Mesendoderm (in vitro differentiated cells): ENCODE measurements around the gene HLA-DOA.
A peak's percentile ranks its signal among the peaks of the same experiment; 100 is the strongest.

ENCODE experiments used
- DNase-seq: peaks from one replicate; pipeline ENCODE4 v3.0.0; 2013
- H2AK5ac ChIP-seq: 2 replicates; pipeline ENCODE4 v1.6.1; 2013; ENCODE audit warnings: low read length, inconsistent platforms
- H2BK120ac ChIP-seq: 2 replicates; pipeline ENCODE4 v1.6.1; 2013; ENCODE audit warnings: low read depth, mild to moderate bottlenecking, low read length, moderate library complexity, mixed read lengths
- H2BK15ac ChIP-seq: replicated peaks from 2 replicates; pipeline ENCODE4 v1.6.1; 2013; ENCODE audit warnings: low read depth, mild to moderate bottlenecking, moderate library complexity
- H2BK5ac ChIP-seq: 2 replicates; pipeline ENCODE4 v1.6.1; 2013; ENCODE audit warnings: low read length, inconsistent platforms
- H3K18ac ChIP-seq: 2 replicates; pipeline ENCODE4 v1.6.1; 2013; ENCODE audit warnings: mild to moderate bottlenecking, low read length, mixed read lengths
- H3K23ac ChIP-seq: one replicate; pipeline ENCODE4 v1.6.1; 2013; ENCODE audit warnings: low read length
- H3K27ac ChIP-seq: 2 replicates; pipeline ENCODE4 v1.5.1; 2013; ENCODE audit warnings: low read depth, mild to moderate bottlenecking, inconsistent platforms, low read length, moderate library complexity
- H3K27me3 ChIP-seq: 2 replicates; pipeline ENCODE4 v1.6.1; 2013; ENCODE audit warnings: low read length, control low read depth, mild to moderate bottlenecking, inconsistent platforms; ENCODE audit not compliant: insufficient read depth, poor library complexity
- H3K36me3 ChIP-seq: 2 replicates; pipeline ENCODE4 v1.6.1; 2013; ENCODE audit warnings: low read length, inconsistent platforms; ENCODE audit not compliant: control insufficient read depth, insufficient read depth
- H3K4ac ChIP-seq: one replicate; pipeline ENCODE4 v1.6.1; 2013; ENCODE audit warnings: low read depth, mild to moderate bottlenecking, low read length, moderate library complexity
- H3K4me1 ChIP-seq: 2 replicates; pipeline ENCODE4 v1.6.1; 2013; ENCODE audit warnings: low read depth, low read length, inconsistent platforms; ENCODE audit not compliant: control insufficient read depth
- H3K4me2 ChIP-seq: 2 replicates; pipeline ENCODE4 v1.6.1; 2013; ENCODE audit warnings: low read length
- H3K4me3 ChIP-seq: 2 replicates; pipeline ENCODE4 v1.5.1; 2013; ENCODE audit warnings: mild to moderate bottlenecking, low read length
- H3K56ac ChIP-seq: one replicate; pipeline ENCODE4 v1.6.1; 2013; ENCODE audit warnings: low read length
- H3K79me1 ChIP-seq: 2 replicates; pipeline ENCODE4 v1.6.1; 2013; ENCODE audit warnings: low read length, inconsistent platforms
- H3K79me2 ChIP-seq: 2 replicates; pipeline ENCODE4 v1.6.1; 2013; ENCODE audit warnings: mild to moderate bottlenecking, low read length; ENCODE audit not compliant: control insufficient read depth, insufficient read depth
- H3K9ac ChIP-seq: 2 replicates; pipeline ENCODE4 v1.6.1; 2013; ENCODE audit warnings: low read length, inconsistent platforms
- H4K5ac ChIP-seq: one replicate; pipeline ENCODE4 v1.6.1; 2013; ENCODE audit warnings: low read length
- H4K8ac ChIP-seq: one replicate; pipeline ENCODE4 v1.6.1; 2013; ENCODE audit warnings: low read depth, mild to moderate bottlenecking, control low read depth, low read length, moderate library complexity
- WGBS: extraction: QIAGEN DNeasy Blood & Tissue Kit; methylation state at CpG from one replicate; pipeline ENCODE4 v1.1.7; 2013; ENCODE audit warnings: low lambda C conversion rate, missing lambda C conversion rate; ENCODE audit not compliant: insufficient coverage; ENCODE audit errors: extremely low coverage; 5-methylcytosine and 5-hydroxymethylcytosine counted together

Gene HLA-DOA

DNA sequence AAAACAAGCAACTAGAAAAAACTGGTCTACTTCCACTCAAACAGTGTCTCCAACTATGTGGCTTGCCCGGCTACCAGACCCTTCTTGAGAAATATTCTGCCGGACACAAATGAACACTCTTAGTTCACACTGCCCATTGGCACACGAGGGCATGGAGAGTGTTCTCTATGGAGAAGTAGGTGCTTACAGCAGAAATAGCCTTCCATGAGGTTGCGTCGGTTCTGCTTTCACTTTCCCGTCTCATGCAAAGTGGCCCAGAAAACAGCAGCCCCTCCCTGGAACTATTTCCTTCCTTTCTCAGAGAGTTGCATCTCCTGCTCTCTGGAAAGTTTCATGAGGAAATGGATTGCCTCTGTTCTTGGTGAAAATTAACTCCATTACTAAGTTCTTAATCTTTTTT is 9.5 kb upstream of the HLA-DOA start:
- no peak overlapping the region for H2AK5ac ChIP-seq
- no peak overlapping the region for H3K56ac ChIP-seq
- no peak overlapping the region for H3K4ac ChIP-seq
- no peaks in the 10 kb centered on the region for H3K79me2 ChIP-seq
- no peak overlapping the region for H4K5ac ChIP-seq
- H4K8ac ChIP-seq = no peak overlapping the region
- H3K9ac ChIP-seq = no peak overlapping the region
- H3K27ac ChIP-seq = no peak overlapping the region
- no peak overlapping the region for H2BK120ac ChIP-seq
- peaks cover 2% of the 10 kb centered on the region for H3K4me1 ChIP-seq
- no peak for DNase-seq
- no peak overlapping the region for H2BK5ac ChIP-seq
- no peaks in the 10 kb centered on the region for H3K27me3 ChIP-seq
- H3K79me1 ChIP-seq = no peaks in the 10 kb centered on the region
- no peak overlapping the region for H3K4me2 ChIP-seq
- H3K36me3 ChIP-seq = no peaks in the 10 kb centered on the region
- no peak overlapping the region for H3K18ac ChIP-seq
- no peak overlapping the region for H2BK15ac ChIP-seq
- no peak overlapping the region for H3K23ac ChIP-seq
- no peak overlapping the region for H3K4me3 ChIP-seq
- no CpG with 5 or more reads among the region's 6 CpGs for WGBS

- Histone ChIP-seq H3K4me3 (no peak overlapping the region), H3K27ac (no peak overlapping the region), H3K9ac (no peak overlapping the region), H3K4me1 (peaks cover 2% of the 10 kb centered on the region), H4K5ac (no peak overlapping the region), H3K23ac (no peak overlapping the region), H3K36me3 (no peaks in the 10 kb centered on the region), H2BK5ac (no peak overlapping the region), H3K79me1 (no peaks in the 10 kb centered on the region), H3K18ac (no peak overlapping the region), H3K4ac (no peak overlapping the region), H2AK5ac (no peak overlapping the region), H3K4me2 (no peak overlapping the region), H4K8ac (no peak overlapping the region), H3K27me3 (no peaks in the 10 kb centered on the region), H3K56ac (no peak overlapping the region), H2BK15ac (no peak overlapping the region), H3K79me2 (no peaks in the 10 kb centered on the region), H2BK120ac (no peak overlapping the region)
- no peak for DNase-seq
Measured at GRCh38 chr6:33018418-33018817, 9.0 kb upstream of the HLA-DOA start.

GRCh38 chr6:33017694-33018353 is 8.4 kb upstream of the HLA-DOA start:
- H3K36me3 ChIP-seq = no peaks in the 10 kb centered on the region
- no peak overlapping the region for H3K23ac ChIP-seq
- no peak overlapping the region for H3K4me2 ChIP-seq
- H3K27ac ChIP-seq = no peak overlapping the region
- peak; percentile 70 for DNase-seq
- H4K5ac ChIP-seq = no peak overlapping the region
- no peak overlapping the region for H4K8ac ChIP-seq
- no peak overlapping the region for H2BK120ac ChIP-seq
- no CpG with 5 or more reads among the region's 3 CpGs for WGBS
- no peak overlapping the region for H3K4me3 ChIP-seq
- no peak overlapping the region for H3K18ac ChIP-seq
- H3K79me1 ChIP-seq = no peaks in the 10 kb centered on the region
- no peak overlapping the region for H2BK15ac ChIP-seq
- H3K4ac ChIP-seq = no peak overlapping the region
- H3K4me1 ChIP-seq = peaks cover 2% of the 10 kb centered on the region
- H2BK5ac ChIP-seq = no peak overlapping the region
- H3K56ac ChIP-seq = no peak overlapping the region
- no peaks in the 10 kb centered on the region for H3K27me3 ChIP-seq
- no peak overlapping the region for H2AK5ac ChIP-seq
- H3K79me2 ChIP-seq = no peaks in the 10 kb centered on the region
- H3K9ac ChIP-seq = no peak overlapping the region

DNA sequence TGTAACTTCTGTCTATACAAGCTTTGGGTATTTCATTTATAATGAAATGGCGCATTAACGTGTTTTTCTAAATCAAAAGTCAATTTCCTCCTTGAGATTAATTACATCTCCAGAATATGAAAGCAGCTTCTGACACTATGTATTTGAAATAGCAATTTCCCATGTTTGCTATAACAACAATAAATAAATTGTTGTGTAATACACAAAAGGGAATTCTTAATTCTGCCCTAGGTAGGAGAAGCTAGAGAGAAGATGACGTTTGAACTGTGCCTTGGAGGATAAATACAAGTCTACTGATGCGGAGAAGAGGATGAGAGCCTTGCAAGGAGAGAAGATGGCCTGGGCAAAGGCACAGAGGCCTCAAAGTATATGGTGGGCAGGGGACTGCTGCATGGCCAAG is 7.6 kb upstream of the HLA-DOA start:
- Histone ChIP-seq H2BK15ac (no peak overlapping the region), H3K27me3 (no peaks in the 10 kb centered on the region), H3K4me3 (no peak overlapping the region), H3K4ac (no peak overlapping the region), H3K4me1 (peaks cover 2% of the 10 kb centered on the region), H3K4me2 (no peak overlapping the region), H4K8ac (no peak overlapping the region), H2AK5ac (no peak overlapping the region), H3K79me2 (no peaks in the 10 kb centered on the region), H4K5ac (no peak overlapping the region), H3K27ac (no peak overlapping the region), H3K36me3 (no peaks in the 10 kb centered on the region), H3K18ac (no peak overlapping the region), H3K23ac (no peak overlapping the region), H2BK5ac (no peak overlapping the region), H3K56ac (no peak overlapping the region), H3K9ac (no peak overlapping the region), H2BK120ac (no peak overlapping the region), H3K79me1 (no peaks in the 10 kb centered on the region)
- DNase-seq = no peak
- no CpG with 5 or more reads among the region's 4 CpGs for WGBS

DNA sequence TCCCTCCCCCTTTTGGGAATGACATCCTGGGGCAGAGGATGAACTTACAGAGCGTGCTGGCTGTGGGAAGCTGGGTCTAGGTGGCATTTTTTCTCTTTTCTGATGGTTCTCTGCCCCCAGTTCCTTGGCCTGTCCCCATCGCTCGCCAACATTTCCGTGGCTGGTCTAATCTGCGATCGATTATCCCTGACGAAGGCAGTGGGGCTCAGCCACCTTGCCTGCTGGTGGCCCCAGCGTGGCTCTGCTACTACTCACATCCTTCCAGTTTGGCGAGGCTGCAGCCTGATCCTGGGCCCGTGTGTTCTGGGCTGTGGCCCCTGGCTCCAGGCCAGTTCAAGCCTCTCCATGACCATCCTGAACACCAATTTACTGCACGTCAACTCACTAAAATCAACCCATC is 6.4 kb upstream of the HLA-DOA start:
- peaks cover 2% of the 10 kb centered on the region for H3K4me1 ChIP-seq
- no peak overlapping the region for H3K4me3 ChIP-seq
- H2BK120ac ChIP-seq = no peak overlapping the region
- H3K9ac ChIP-seq = no peak overlapping the region
- H3K18ac ChIP-seq = no peak overlapping the region
- no peak overlapping the region for H3K27ac ChIP-seq
- H3K79me1 ChIP-seq = no peaks in the 10 kb centered on the region
- 100% methylated on average over 1 of the region's 11 CpGs for WGBS
- H2AK5ac ChIP-seq = no peak overlapping the region
- no peak overlapping the region for H4K5ac ChIP-seq
- no peak overlapping the region for H2BK15ac ChIP-seq
- H3K36me3 ChIP-seq = no peaks in the 10 kb centered on the region
- no peak for DNase-seq
- no peak overlapping the region for H3K4me2 ChIP-seq
- no peak overlapping the region for H4K8ac ChIP-seq
- H3K27me3 ChIP-seq = no peaks in the 10 kb centered on the region
- H2BK5ac ChIP-seq = no peak overlapping the region
- no peak overlapping the region for H3K56ac ChIP-seq
- no peaks in the 10 kb centered on the region for H3K79me2 ChIP-seq
- no peak overlapping the region for H3K4ac ChIP-seq
- no peak overlapping the region for H3K23ac ChIP-seq
